ENCODE results near the gene DNAH12.
"Not testable (repeated sequence)": the region's sequence is repeated elsewhere in the genome, so short reads cannot be mapped to it uniquely, and the experiment has no call there.

DNA sequence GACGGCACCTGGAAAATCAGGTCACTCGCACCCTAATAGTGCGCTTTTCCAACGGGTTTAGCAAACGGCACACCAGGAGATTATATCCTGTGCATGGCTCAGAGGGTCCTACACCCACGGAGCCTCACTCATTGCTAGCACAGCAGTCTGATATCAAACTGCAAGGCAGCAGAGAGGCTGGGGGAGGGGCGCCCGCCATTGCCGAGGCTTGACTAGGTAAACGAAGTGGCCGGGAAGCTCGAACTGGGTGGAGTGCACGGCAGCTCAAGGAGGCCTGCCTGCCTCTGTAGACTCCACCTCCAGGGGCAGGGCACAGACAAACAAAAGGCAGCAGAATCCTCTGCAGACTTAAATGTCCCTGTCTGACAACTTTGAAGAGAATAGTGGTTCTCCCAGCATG is 67.0 kb downstream of the DNAH12 start:
- TF ChIP-seq CTCF (IDR thresholded peaks at IDR 0.05; ENCODE audit: insufficient read depth, low read depth, low read length); EZH2 (IDR thresholded peaks at IDR 0.05; ENCODE audit: insufficient read depth, low read length): not testable (repeated sequence)

Measured in astrocyte (in vitro differentiated cells and primary cell).